ENCODE results near the gene GSTA1.
"Not testable (repeated sequence)": the region's sequence is repeated elsewhere in the genome, so short reads cannot be mapped to it uniquely, and the experiment has no call there.

Gene GSTA1

DNA sequence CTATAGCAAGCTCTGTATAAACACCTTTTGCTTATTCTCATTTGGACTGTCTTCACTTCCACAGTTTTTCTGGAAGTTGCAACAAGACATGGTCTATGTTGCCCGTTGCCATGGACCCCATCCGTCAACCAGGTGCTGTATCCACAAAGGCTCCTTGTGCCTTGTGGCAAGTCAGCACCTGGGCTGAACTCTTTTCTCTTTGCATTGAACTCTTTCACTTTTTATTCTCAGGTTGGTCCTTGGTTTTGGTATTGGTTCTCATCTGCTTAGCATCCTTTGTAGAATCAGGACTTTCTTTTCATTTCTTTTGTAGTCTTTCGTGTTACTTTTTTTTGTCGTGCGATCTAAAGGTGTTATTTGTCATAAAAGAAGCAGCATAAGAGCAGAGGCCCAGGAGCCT is 5.0 kb upstream of the GSTA1 start:
- no peak for DNase-seq (ENCODE audit: low read depth)

DNA sequence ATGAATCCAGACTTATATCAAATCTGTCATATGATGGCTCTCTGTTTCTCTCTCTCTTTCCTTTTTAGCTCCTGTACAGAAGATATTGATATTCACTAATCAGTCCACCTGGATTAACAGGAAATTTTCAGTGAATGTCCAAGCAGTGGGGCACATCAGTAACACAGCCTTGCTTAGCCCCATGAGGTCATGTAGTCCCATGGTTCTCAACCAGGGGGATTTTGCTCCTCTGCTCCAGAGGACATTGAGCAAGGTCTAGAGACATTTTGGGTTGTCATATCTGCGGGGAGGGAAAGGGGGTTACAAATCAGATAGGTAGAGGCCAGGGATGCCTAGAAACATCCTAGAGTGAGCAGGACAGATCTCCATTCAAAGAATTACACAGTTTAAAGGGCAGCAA is 810 bp downstream of the GSTA1 start:
- no peak for DNase-seq (ENCODE audit: low read depth)

DNA sequence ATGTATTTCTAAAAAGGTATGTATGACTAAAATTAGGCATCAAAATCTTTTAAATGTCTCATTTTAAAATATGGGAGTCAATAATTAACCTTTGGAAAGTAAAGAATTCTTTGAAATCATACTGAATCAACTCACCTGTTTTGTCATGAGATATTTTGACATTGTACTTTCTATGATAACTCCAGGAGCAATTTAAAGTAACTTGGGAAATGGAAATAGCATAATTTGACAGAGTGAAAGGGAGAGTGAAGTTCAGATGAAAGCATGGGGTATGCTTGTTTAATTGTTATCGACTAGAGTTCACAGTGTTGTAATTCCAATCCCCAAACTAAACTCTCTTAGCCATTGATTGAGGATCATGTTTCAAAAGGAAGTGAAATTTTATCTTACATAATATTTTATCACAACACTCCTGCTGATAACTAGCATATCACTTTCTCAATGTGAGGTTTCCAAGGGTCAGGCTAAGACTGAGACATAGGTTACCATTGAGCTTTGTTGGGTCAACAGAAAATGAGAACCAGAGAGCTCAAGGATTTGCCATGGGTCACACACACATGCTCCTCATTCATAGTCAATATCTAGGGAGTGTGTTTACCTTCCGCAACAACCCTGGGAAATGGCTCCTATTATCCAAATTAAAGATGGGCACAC is 2.3 kb downstream of the GSTA1 start:
- DNase-seq (ENCODE audit: low read depth) = no peak

DNA sequence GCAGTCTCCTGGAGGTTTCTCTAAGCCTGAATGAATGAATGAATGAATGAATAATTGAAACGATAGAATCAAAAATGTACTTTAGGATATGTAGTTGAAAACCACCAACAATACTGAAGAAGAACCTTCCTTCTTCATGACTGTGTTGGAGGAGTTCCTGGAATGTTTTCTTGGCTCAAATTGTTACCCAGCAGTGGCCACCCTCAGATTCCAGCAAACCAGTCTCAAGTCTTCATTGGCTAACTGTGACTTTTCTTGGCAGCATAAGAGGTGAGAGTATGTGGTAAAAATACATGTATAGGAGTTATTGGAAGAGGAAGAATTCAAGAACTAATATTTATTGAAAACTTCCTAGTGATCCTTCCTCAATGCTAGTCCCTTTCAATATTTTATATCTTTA is 4.3 kb downstream of the GSTA1 start:
- not testable (repeated sequence) for DNase-seq (ENCODE audit: low read depth)

DNA sequence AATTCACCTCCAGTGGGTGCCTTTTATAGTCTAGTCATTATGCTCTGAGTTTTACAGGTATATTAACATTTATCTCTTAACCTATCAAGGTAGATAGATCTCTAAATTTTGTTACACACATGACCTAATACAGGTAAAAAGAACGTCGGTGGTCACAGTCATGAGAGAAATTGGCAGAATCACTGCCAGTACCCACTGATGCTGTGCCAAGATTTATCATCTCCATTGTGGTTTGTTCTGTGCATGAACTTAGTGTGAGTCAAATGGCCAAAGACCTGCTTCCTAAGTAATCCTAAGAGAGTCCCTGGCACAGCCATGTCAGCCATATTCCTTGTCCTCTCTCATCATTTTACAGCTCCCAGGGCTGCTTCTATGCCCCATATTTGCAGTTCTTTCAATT is 9.2 kb downstream of the GSTA1 start:
- not testable (repeated sequence) for DNase-seq (ENCODE audit: low read depth)

DNA sequence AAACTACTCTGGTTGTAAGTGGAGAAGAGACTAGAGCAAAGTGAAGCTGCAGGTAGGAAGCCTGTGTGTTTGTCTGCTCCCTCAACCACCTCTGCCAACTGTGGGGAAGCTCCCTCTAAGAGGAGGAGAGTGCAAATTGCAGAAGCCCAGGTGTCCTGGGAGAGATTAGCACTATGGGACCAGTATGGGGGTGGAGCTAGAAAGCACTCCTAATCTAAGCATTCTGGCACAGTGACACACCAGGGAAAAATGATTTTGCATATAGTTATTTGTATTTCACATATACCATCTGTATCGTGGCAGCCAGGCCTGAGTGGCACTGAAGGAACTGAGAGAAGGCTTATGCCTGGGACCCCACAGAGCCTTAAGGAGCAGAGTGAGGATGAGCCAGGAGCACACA is 12.8 kb downstream of the GSTA1 start:
- no peak for DNase-seq (ENCODE audit: low read depth)

DNA sequence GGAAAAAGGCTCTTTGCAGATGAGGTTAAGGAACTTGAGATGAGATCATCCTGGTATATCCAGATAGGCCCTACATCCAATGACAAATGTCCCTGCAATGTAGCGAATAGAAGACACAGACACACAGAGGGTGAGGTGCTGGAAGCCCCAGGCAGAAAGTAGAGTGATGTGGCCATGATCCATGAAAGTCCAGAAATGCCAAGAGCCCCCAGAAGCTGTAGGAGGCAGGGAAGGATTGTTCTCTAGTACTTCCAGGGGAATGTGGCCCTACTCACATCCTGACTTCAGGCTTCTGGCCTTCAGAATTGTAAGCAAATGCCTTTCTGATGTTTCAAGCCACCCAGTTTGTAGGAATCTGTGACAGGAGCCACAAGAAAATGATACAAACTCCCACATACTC is 14.0 kb downstream of the GSTA1 start:
- not testable (repeated sequence) for DNase-seq (ENCODE audit: low read depth)

DNA sequence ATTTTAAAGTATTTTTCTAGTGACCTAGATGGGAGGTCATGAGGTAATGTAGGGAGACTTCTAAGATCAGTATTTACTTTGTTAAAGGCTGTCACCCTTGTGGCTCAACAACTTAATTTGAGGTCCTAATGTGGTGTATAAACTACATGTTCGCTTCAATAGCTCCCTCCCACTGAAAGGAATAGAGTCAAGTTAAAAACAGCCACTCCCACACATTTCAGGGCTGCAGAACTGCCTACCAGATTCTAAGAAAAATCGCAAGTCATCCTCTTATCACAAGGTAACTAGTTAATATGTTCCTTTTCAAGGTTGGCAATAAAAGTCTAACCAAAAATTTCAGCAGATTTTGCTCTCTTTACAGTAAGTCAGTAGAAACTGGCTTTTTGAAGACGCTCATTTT is 15.1 kb downstream of the GSTA1 start:
- no peak for DNase-seq (ENCODE audit: low read depth)

DNA sequence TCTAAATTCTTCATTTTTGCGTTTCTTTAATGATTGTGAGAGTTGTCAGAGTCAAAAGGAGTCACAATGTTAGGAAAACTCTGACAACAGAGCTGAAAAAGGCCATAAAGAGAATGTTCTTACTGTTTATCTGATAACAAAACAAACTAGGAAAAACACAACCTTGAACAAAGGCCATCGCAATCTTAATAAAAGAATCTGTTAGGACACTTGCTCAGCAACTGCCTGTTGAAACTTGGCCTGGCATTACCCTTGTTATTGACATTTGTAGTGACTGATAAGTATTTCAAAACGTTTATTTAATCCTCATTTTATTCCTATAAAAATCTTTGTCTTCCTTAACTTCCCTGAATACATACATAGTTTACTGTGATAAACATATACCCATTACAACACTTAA is 15.7 kb downstream of the GSTA1 start:
- DNase-seq (ENCODE audit: low read depth) = no peak

DNA sequence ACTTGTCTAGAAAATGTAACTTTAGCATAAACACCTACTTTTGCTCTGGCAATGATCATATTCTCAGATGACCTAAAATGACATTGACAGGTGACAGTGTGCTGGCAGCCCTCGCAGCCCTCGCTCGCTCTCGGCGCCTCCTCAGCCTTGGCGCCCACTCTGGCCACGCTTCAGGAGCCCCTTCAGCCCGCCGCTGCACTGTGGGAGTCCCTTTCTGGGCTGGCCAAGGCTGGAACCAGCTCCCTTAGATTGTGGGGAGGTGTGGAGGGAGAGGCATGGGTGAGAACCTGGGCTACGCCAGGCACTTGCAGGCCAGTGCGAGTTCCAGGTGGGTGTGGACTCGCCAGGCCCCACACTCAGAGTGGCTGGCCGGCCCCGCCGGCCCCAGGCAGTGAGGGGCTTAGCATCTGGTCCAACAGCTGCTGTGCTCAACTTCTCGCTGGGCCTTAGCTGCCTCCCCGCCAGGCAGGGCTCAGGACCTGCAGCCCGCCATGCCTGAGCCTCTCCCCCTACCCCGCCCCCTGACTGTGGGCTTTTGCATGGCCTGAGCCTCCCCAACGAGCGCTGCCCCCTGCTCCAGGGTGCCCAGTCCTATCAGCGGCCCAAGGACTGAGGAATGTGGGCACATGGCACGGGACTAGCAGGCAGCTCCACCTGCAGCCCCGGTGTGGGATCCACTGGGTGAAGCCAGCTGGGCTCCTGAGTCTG is 17.2 kb downstream of the GSTA1 start:
- no peak for DNase-seq (ENCODE audit: low read depth)

DNA sequence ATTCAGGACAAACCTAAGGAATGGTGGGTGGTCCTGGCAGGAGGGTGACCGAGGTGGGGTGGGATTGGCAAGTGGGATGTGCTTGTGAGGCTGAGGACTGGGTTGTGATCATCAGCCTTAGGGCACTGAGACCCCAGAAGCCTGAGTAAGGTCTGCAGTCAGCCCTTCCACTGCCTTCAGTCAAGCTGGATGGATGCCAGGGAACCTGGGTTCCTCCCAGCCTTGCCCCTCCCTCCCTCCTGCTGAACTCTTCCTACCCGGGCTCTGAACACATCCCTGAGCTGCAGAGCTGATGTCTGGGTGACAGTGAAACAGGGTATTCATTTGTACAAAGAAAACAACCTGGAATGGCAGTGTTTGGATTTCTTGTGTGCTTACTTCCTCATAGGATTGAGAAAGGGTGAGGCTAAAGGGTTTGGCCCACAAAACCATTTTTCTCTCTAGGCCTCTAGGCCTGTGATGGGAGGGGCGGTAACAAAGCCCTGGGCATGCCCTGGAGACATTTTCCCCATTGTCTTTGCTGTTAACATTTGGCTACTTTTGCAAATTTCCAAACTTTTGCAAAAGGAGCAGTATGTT is 20.8 kb downstream of the GSTA1 start:
- not testable (repeated sequence) for DNase-seq (ENCODE audit: low read depth)

DNA sequence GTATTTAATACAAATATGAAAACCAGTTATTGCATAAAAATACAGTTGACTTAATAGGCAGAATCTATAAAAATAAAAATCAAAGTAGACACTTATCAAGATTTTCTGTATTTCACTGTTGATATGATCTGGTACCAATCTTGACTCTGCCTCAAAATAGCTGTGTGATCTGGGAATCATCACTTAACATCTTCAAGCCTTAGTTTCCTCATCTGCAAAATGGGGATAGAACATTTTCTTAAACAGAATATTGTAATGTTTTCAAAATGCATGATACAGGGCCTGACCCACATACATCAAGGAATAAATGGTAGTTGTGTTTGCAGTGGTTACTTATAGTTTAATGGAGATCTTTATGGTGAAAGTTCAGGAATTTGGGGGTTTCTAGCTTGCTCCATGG is 21.4 kb downstream of the GSTA1 start:
- DNase-seq (ENCODE audit: low read depth) = not testable (repeated sequence)

DNA sequence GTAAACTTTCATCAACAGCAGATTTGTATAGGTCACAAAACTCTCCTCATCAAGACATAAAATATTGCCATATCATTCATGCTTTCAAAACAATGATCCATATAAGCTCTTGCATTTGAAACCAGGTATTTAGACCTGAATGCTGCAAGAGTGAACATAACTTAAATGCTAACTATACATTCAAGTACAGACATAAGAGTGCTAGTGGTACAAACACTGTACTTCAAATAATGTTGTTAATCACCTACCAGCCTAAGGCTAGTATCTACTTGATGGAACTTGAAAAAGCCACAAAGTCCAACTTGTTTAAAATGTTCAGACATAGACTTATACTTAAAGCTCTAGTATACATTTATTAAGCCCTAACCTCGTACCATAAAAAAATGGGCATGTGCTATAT is 24.4 kb downstream of the GSTA1 start:
- DNase-seq (ENCODE audit: low read depth) = no peak

DNA sequence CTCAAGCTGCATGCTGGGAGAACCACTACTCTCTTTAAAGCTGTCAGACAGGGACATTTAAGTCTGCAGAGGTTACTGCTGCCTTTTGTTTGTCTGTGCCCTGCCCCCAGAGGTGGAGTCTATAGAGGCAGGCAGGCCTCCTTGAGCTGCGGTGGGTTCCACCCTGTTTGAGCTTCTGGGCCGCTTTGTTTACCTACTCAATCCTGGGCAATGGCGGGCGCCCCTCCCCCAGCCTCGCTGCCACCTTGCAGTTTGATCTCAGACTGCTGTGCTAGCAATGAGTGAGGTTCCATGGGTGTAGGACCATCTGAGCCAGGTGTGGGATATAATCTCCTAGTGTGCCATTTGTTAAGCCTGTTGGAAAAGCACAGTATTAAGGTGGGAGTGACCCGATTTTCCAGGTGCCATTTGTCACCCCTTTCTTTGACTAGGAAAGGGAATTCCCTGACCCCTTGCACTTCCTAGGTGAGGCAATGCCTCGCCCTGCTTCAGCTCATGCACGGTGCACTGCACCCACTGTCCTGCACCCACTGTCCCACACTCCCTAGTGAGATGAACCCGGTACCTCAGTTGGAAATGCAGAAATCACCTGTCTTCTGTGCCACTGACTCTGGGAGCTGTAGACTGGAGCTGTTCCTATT is 26.8 kb downstream of the GSTA1 start:
- DNase-seq (ENCODE audit: low read depth) = not testable (repeated sequence)

DNA sequence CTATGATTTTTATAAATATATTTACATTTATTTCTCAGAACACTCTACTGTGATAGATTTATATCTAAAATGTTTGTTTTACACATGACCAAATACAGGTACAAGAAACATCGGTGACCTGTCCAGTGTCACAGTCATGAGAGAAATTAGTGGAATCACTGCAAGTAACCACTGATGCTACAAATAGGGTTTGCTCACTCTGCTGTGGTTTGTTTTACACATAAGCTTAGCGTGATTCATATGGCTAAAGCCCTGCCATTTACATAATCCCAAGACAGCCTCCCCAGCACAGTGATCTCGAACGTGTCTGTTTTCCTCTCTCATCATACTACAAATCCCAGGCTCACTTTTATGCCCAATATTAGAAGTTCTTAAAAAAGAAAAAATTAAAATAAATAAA is 34.2 kb downstream of the GSTA1 start:
- DNase-seq (ENCODE audit: low read depth) = not testable (repeated sequence)

DNA sequence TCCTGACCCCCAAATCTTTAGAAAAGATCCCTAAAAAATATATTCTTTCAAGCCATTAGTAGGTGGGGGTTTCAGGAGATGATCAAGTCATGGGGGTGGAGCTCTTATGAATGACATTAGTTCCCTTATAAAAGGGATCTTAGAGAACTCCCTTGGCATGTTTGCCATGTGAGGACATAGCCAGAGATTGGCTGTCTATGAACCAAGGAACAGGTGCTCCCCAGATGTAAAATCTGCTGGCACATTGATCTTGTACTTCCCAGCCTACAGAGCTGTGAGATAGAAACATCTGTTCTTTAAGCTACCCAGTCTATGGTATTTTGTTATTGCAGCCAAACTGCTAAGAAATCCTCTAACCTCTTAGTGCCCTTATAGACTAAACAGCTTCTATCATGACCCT is 36.0 kb downstream of the GSTA1 start:
- not testable (repeated sequence) for DNase-seq (ENCODE audit: low read depth)

DNA sequence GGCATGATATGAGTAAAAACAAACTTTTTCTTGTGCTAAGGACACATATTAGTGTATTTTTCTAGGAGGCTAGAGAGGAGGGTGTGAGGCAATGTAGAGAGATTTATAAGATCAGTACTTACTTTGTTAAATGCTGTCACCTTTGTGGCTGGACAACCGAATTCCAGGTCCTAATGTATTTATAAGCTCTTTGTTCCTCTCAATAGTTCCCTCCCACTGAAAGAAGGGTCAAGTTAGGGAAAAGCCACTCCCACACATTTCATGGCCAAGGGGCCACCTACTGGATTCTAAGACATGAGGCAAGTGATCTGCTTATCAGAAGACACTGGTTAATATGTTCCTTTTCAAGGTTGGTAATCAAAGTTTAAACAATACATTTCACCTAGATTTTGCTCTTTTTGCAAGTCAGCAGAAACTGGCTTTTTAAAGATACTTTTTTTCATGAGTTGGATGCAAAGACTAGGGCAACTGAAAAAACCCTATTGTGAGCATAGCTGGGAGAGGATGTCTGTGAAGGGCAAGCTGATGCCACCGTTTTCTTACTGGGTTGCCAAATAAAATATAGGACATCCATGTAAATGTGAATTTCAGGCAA is 40.2 kb downstream of the GSTA1 start, which contains the start of gene GSTA2:
GSTA2 (minus strand) TSS at position 154 of the 595 bp plus-strand sequence. CDS start 5,528 bp downstream, outside the sequence.
- not testable (repeated sequence) for DNase-seq (ENCODE audit: low read depth)

DNA sequence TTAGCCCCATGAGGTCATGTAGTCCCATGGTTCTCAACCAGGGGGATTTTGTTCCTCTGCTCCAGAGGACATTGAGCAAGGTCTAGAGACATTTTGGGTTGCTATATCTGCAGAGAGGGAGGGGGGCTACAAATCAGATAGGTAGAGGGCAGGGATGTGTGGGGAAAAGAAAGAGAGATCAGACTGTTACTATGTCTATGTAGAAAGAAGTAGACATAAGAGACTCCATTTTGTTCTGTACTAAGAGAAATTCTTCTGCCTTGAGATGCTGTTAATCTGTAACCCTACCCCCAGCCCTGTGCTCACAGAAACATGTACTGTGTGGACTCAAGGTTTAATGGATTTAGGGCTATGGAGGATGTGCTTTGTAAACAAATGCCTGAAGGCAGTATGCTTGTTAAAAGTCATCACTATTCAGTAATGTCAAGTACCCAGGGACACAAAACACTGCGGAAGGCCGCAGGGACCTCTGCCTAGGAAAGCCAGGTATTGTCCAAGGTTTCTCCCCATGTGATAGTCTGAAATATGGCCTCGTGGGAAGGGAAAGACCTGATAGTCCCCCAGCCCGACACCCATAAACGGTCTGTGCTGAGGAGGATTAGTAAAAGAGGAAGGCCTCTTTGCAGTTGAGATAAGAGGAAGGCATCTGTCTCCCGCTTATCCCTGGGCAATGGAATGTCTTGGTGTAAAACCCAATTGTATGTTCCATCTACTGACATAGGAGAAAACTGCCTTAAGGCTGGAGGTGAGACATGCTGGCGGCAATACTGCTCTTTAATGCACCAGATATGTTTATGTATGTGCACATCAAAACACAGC is 41.7 kb downstream of the GSTA1 start:
- DNase-seq (ENCODE audit: low read depth) = not testable (repeated sequence)

DNA sequence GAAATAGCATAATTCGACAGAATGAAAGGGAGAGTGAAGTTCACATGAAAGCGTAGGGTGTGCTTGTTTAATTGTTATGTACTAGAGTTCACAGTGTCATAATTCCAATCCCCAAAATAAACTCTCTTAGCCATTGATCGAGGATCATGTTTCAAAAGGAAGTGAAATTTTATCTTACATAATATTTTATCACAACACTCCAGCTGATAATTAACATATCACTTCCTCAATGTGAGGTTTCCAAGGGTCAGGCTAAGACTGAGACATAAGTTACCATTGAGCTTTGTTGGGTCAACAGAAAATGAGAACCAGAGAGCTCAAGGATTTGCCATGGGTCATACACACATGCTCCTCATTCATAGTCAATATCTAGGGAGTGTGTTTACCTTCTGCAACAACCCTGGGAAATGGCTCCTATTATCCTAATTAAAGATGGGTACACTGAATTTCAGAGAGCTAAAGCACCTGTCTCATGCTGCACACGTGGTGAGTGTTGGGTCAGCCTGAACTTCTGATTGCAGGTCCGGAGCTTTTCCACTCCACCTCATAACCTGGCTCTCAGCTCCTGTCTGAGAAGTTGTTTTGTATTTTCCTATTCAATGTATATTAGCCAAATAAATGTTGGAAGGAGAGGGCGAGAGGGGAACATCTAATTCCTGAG is 43.4 kb downstream of the GSTA1 start:
- DNase-seq (ENCODE audit: low read depth) = no peak

DNA sequence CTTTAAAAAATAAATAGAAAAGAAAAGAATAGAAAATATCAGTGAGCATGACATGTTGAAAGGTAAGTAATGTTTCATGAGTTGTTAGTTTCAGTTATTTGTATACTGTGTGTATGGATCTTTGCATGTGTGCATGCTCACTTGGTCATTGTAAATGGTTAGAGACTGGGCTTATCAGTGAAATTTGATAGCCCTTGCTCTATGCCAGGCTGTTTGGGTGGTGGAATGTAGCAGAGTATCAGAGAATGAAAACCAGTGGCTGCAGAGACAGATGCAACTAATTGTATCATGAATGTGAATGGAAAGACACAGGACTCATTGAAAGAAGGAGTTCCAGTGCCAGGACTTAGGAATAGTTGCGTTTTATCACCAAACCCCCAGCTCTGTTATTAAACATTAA is 44.5 kb downstream of the GSTA1 start:
- DNase-seq (ENCODE audit: low read depth) = no peak
